Upper lobe of left lung (tissue), 6 donors: ENCODE measurements around the gene CDKAL1. TPM values are rescaled to one million over a fixed set of nuclear protein-coding genes. Genes with fewer than 3 reads are reported as not detected.

Source experiments
- ATAC-seq, 2 donors: fragments of 200-7000 bp; cut with Tn5 transposase; one replicate each; pipeline ENCODE4 v1.9.1; 2022; ENCODE audit warnings: mild to moderate bottlenecking in 2 of 2, moderate library complexity in 2 of 2; ENCODE audit not compliant: low FRiP score in 2 of 2
- DNase-seq, 2 donors: peaks; one replicate each; pipeline ENCODE4 v3.0.0-alpha.2; 2019 to 2020
- H3K27ac ChIP-seq, 4 donors: fragments of 200-600 bp; sonication (generic); one replicate each; pipeline ENCODE4 v1.5.1; 2016 to 2019
- H3K27me3 ChIP-seq, 4 donors: fragments of 200-600 bp; sonication (generic); one replicate each; pipeline ENCODE4 v1.5.1; 2017 to 2019
- H3K36me3 ChIP-seq, 4 donors: fragments of 200-600 bp; sonication (generic); one replicate each; pipeline ENCODE4 v1.5.1; 2016 to 2019
- H3K4me1 ChIP-seq, 4 donors: fragments of 200-600 bp; sonication (generic); one replicate each; pipeline ENCODE4 v1.5.1; 2018 to 2019
- H3K4me3 ChIP-seq, 4 donors: fragments of 200-600 bp; sonication (generic); one replicate each; pipeline ENCODE4 v1.5.1; 2017 to 2019; ENCODE audit warnings: mild to moderate bottlenecking in 2 of 4, moderate library complexity in 1 of 4
- H3K9me3 ChIP-seq, 4 donors: fragments of 200-600 bp; sonication (generic); one replicate each; pipeline ENCODE4 v1.5.1; 2018 to 2019
- EP300 ChIP-seq, 4 donors: sonication (generic); formaldehyde crosslinking; IDR thresholded peaks; one replicate each; pipeline ENCODE4 v1.5.1; 2017; ENCODE audit warnings: antibody characterized with exemption in 4 of 4, control low read depth in 2 of 4
- POLR2A ChIP-seq, 4 donors: fragments of 450-650 bp; IDR thresholded peaks; one replicate each; pipeline ENCODE4 v1.5.1; 2016 to 2017; ENCODE audit warnings: antibody characterized with exemption in 4 of 4, mild to moderate bottlenecking in 2 of 4
- POLR2AphosphoS5 ChIP-seq, 2 donors: sonication (generic); formaldehyde crosslinking; IDR thresholded peaks; one replicate each; pipeline ENCODE4 v1.5.1; 2017; ENCODE audit warnings: antibody characterized with exemption in 2 of 2
- WGBS, 2 donors: methylation state at CpG; one replicate each; pipeline ENCODE4 v1.1.5; 2017 to 2018; 5-methylcytosine and 5-hydroxymethylcytosine counted together
- total RNA-seq, 6 donors: library from RNA; depleted of rRNA in 4 of 6; stranded (reverse); fragments of >200 nt in 4 of 6; gene quantifications; one replicate each; pipeline versions ENCODE4 v1.1.0 to v1.2.1, GENCODE V29; 2016 to 2021
- TF ChIP-seq, protein P1 (sequence below), 6 experiments: fragments of 450-650 bp in 4 of 6; fragments of 200-600 bp in 2 of 6; sonication (generic) in 2 of 6; IDR thresholded peaks; one replicate each; pipeline ENCODE4 v1.5.1; 2016 to 2019; ENCODE audit warnings: antibody characterized with exemption in 6 of 6
- donor health status: DM: no; HTN: no; CAD: no; lungs with moderate emphysema.
- donor health status: DM: no; HTN: yes; CAD: no; lungs with severe emphysema.

Gene CDKAL1
- total RNA-seq, 6 donors from 2014 or later = 9.4 to 22.6 (median 13.8) TPM

DNA sequence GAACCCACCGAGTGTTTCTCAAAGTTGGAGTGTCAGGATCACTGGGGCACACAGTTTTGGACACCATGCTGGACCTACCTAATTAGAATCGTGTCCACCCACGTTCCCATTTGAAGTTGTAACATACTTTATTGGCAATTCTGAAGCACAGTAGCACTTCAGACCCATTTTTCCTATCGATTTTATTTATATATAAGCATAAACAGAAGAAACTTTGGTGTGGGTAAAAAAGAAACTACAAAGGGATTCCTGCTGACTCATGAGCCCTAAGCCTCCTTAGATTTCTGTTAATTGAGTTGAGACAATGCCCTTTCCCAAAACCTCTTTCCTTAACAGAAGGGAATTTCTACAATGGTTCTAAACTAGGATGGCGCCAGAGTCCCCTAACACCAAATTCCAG is 398.0 kb downstream of the CDKAL1 start:
- DNase-seq (no peak), ATAC-seq (no peak)
- TF ChIP-seq POLR2AphosphoS5 (IDR thresholded peaks at IDR 0.05) (no peak), POLR2A (IDR thresholded peaks at IDR 0.05) (no peak), EP300 (IDR thresholded peaks at IDR 0.05) (no peak)
- TF ChIP-seq, protein P1, sequence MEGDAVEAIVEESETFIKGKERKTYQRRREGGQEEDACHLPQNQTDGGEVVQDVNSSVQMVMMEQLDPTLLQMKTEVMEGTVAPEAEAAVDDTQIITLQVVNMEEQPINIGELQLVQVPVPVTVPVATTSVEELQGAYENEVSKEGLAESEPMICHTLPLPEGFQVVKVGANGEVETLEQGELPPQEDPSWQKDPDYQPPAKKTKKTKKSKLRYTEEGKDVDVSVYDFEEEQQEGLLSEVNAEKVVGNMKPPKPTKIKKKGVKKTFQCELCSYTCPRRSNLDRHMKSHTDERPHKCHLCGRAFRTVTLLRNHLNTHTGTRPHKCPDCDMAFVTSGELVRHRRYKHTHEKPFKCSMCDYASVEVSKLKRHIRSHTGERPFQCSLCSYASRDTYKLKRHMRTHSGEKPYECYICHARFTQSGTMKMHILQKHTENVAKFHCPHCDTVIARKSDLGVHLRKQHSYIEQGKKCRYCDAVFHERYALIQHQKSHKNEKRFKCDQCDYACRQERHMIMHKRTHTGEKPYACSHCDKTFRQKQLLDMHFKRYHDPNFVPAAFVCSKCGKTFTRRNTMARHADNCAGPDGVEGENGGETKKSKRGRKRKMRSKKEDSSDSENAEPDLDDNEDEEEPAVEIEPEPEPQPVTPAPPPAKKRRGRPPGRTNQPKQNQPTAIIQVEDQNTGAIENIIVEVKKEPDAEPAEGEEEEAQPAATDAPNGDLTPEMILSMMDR (IDR thresholded peaks at IDR 0.05) = no peak
- no peaks in the 10 kb centered on the region for H3K27me3 ChIP-seq
- no peak overlapping the region for H3K27ac ChIP-seq
- H3K9me3 ChIP-seq = no peaks in the 10 kb centered on the region
- H3K36me3 ChIP-seq = no peaks in the 10 kb centered on the region
- WGBS, 2 donors = 91 to 93% methylated on average over 5 of the region's 5 CpGs
- H3K4me1 ChIP-seq = no peaks in the 10 kb centered on the region
- H3K4me3 ChIP-seq = no peak overlapping the region

DNA sequence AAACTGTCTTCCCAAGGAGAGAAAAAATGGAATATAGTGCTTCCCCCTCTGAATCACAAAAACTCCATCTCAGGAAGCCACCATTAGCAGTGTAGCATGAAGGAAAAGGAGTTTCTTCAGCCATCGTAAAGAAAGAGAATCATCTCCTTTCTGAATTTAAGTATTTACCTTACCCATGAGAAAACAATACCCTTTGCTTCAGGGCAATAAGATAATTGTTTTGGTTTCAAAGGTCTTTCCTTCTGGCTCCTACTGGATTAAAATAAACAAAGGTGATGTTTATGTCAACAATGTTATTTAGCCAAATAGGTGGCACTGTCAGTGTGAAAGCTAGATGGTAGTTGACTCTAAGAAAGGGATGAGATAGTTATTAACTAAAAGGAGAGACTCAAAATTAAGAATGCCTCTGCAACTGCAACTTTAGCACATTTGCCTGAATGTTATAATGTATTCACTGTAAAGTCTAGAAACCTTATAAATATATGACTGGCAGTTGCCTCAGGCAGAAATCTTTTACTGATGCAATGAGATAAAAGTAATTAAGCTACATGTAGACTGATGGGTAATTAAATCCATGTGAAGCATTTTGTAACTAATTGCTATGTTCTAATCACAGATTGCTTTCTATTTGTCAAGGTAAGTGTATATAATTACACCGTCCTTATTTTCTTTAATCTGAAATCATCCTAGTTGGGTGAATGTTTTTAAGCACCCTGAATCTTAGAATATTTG is 399.0 kb downstream of the CDKAL1 start:
- Histone ChIP-seq H3K27me3 (no peaks in the 10 kb centered on the region), H3K36me3 (no peaks in the 10 kb centered on the region), H3K27ac (no peak overlapping the region), H3K4me1 (no peaks in the 10 kb centered on the region), H3K9me3 (no peaks in the 10 kb centered on the region), H3K4me3 (no peak overlapping the region)
- WGBS, 2 donors = 83 to 90% methylated on average over 2 of the region's 2 CpGs
- DNase-seq (no peak), ATAC-seq (no peak)
- TF ChIP-seq, protein P1 (IDR thresholded peaks at IDR 0.05) = no peak
- no peak for TF ChIP-seq POLR2A (IDR thresholded peaks at IDR 0.05)

DNA sequence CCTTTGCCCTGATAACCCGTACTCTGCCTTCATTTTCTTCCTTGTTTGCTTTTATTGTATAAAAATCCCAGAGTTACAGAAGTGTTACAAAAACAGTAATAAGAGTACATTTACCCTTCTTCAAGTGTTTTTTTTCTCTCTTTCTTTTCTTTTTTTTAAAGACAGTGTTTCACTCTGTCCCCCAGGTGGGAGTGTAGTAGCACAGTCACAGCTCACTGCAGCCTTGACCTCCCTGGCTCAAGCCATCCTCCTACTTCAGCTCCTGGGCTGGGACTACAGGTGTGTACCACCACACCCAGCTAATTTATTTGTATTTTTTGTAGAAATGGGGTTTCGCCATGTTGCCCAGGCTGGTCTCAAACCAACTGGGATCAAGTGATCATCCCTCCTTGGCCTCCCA is 402.7 kb downstream of the CDKAL1 start:
- H3K4me1 ChIP-seq = no peaks in the 10 kb centered on the region
- H3K27me3 ChIP-seq = no peaks in the 10 kb centered on the region
- no peaks in the 10 kb centered on the region for H3K36me3 ChIP-seq
- H3K4me3 ChIP-seq = no peak overlapping the region
- no peaks in the 10 kb centered on the region for H3K9me3 ChIP-seq
- no peak overlapping the region for H3K27ac ChIP-seq
- DNase-seq (no peak), ATAC-seq (no peak)
- no peak for TF ChIP-seq POLR2A (IDR thresholded peaks at IDR 0.05)
- TF ChIP-seq POLR2AphosphoS5 (IDR thresholded peaks at IDR 0.05) = no peak
- TF ChIP-seq EP300 (IDR thresholded peaks at IDR 0.05) = no peak
- TF ChIP-seq, protein P1 (IDR thresholded peaks at IDR 0.05) = no peak
- 95 to 100% methylated on average over 2 of the region's 2 CpGs for WGBS, 2 donors

DNA sequence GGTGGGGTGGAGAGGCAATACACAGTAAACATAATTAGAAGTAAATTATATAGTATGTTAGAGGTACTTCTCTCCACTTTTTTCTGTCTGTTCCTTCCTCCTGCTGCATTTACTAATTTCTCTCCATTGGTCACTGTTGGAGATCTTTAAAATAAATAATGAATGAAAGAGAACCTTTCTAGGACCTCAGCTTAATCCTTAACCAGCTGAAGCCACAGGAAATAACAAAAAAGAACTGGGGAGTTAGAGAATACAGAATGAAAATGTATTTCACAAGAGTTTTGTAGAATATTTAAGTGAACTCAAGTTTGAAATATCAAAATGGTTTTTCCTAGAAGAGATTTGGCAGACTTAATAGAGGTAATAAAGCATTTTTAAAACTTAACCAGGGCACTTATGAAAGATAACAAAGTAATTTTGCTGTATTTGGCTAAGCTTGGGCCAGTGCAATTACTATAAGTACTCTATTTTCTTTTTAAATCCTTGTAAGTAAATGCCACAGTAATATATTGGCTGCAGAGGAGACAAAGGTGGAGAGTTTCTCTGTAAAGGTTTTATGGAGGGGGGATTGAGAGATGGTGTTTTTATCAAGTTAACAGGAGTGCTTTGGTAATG is 405.0 kb downstream of the CDKAL1 start:
- H3K4me1 ChIP-seq = no peaks in the 10 kb centered on the region
- TF ChIP-seq, protein P1 (IDR thresholded peaks at IDR 0.05) = no peak
- TF ChIP-seq POLR2AphosphoS5 (IDR thresholded peaks at IDR 0.05) (no peak), EP300 (IDR thresholded peaks at IDR 0.05) (no peak), POLR2A (IDR thresholded peaks at IDR 0.05) (no peak)
- no peak overlapping the region for H3K4me3 ChIP-seq
- no peaks in the 10 kb centered on the region for H3K36me3 ChIP-seq
- no peak for ATAC-seq
- DNase-seq = no peak
- H3K9me3 ChIP-seq = peaks cover 0 to 6% (median 0%) of the 10 kb centered on the region in 4 donors
- H3K27me3 ChIP-seq = no peaks in the 10 kb centered on the region
- no peak overlapping the region for H3K27ac ChIP-seq
